SU-DHL-6 (cell line): ENCODE results near the gene ST6GALNAC4.

Source experiments
- H2AFZ ChIP-seq: fragments of 200-600 bp; sonication (generic); 2 replicates; pipeline ENCODE4 v1.6.1; 2014; ENCODE audit warnings: low read depth, mild to moderate bottlenecking, moderate library complexity, mixed read lengths, antibody characterized with exemption, low read length; ENCODE audit not compliant: severe bottlenecking
- H3F3A ChIP-seq: fragments of 200-600 bp; shearing (Covaris generic); 2 replicates; pipeline ENCODE4 v1.6.0; 2016; ENCODE audit warnings: antibody characterized with exemption, mild to moderate bottlenecking; ENCODE audit not compliant: insufficient read depth
- H3K27ac ChIP-seq: fragments of 200-600 bp; sonication (generic); 2 replicates; pipeline ENCODE4 v1.5.1; 2016; ENCODE audit warnings: low read depth, mild to moderate bottlenecking, low read length, moderate library complexity, mixed read lengths
- H3K27me3 ChIP-seq: fragments of 200-600 bp; sonication (generic), shearing (Covaris generic); 2 replicates; pipeline ENCODE4 v1.6.0; 2014; ENCODE audit warnings: mild to moderate bottlenecking, low read length
- H3K36me3 ChIP-seq: fragments of 200-600 bp; sonication (generic); 2 replicates; pipeline ENCODE4 v1.6.1; 2014; ENCODE audit warnings: mild to moderate bottlenecking, low read length, mixed read lengths
- H3K4me2 ChIP-seq: fragments of 300-600, 200-600 bp; shearing (Covaris generic), sonication (generic); 2 replicates; pipeline ENCODE4 v1.6.0; 2014; ENCODE audit warnings: low read length, low read depth, mild to moderate bottlenecking; ENCODE audit not compliant: poor library complexity, severe bottlenecking
- H3K4me3 ChIP-seq: fragments of 200-600 bp; sonication (generic); 2 replicates; pipeline ENCODE4 v1.5.1; 2014; ENCODE audit warnings: antibody characterized with exemption, low read length, mild to moderate bottlenecking, mixed read lengths; ENCODE audit not compliant: insufficient read depth, poor library complexity, severe bottlenecking
- H3K79me2 ChIP-seq: fragments of 200-600 bp; sonication (generic); 2 replicates; pipeline ENCODE4 v1.6.1; 2014; ENCODE audit warnings: mild to moderate bottlenecking, low read length, moderate library complexity; ENCODE audit not compliant: insufficient read depth
- H3K9ac ChIP-seq: fragments of 200-600 bp; sonication (generic); 2 replicates; pipeline ENCODE4 v1.7.0; 2014; ENCODE audit warnings: mild to moderate bottlenecking, low read length
- H3K9me2 ChIP-seq: fragments of 200-600 bp; sonication (generic); replicated peaks from 2 replicates; pipeline ENCODE4 v1.6.1; 2014; ENCODE audit warnings: low read length; ENCODE audit not compliant: insufficient read depth
- H3K9me3 ChIP-seq: fragments of 200-600 bp; sonication (generic); 2 replicates; pipeline ENCODE4 v1.6.1; 2014; ENCODE audit warnings: low read length, mixed read lengths; ENCODE audit not compliant: insufficient read depth
- H4K20me1 ChIP-seq: fragments of 200-600 bp; sonication (generic); 2 replicates; pipeline ENCODE4 v1.6.1; 2014; ENCODE audit warnings: low read depth, mild to moderate bottlenecking, antibody characterized with exemption, low read length, moderate library complexity, mixed read lengths
- CTCF ChIP-seq: fragments of 200-600 bp; sonication (generic); IDR thresholded peaks from one replicate; pipeline ENCODE4 v1.5.1; 2017; ENCODE audit warnings: antibody characterized with exemption, mild to moderate bottlenecking, low read length, moderate library complexity; ENCODE audit not compliant: insufficient read depth, poor library complexity, severe bottlenecking
- EZH2phosphoT487 ChIP-seq: fragments of 200-600 bp; sonication (generic), shearing (Covaris generic); conservative IDR thresholded peaks from 2 replicates; pipeline ENCODE4 v1.6.1; 2018; ENCODE audit warnings: mild to moderate bottlenecking, antibody characterized with exemption, low read length, moderate library complexity, mixed read lengths

ST6GALNAC4 gene

GRCh38 chr9:127949827-127950512 is 33.1 kb upstream of the ST6GALNAC4 start:
- Histone ChIP-seq H3K9me2 (no peaks in the 10 kb centered on the region), H4K20me1 (peaks cover 4% of the 10 kb centered on the region; the same call in 1 of the 2 replicates), H3K27ac (no peak overlapping the region), H3K4me2 (no peak overlapping the region), H3K27me3 (no peaks in the 10 kb centered on the region), H3F3A (no peaks in the 10 kb centered on the region), H3K9ac (no peak overlapping the region), H2AFZ (no peak overlapping the region), H3K36me3 (no peaks in the 10 kb centered on the region), H3K9me3 (no peaks in the 10 kb centered on the region), H3K79me2 (peaks cover 66% of the 10 kb centered on the region), H3K4me3 (no peak overlapping the region)
- TF ChIP-seq CTCF (no peak), EZH2phosphoT487 (no peak)

- Histone ChIP-seq H3K4me2 (no peak overlapping the region), H3K36me3 (peaks cover 5% of the 10 kb centered on the region; the same call in 1 of the 2 replicates), H3K4me3 (no peak overlapping the region), H3K9me3 (no peaks in the 10 kb centered on the region), H3K9me2 (no peaks in the 10 kb centered on the region), H2AFZ (no peak overlapping the region), H3K9ac (no peak overlapping the region), H3F3A (peaks cover 6% of the 10 kb centered on the region; the same call in 1 of the 2 replicates), H4K20me1 (peaks cover 4% of the 10 kb centered on the region; the same call in 1 of the 2 replicates), H3K27me3 (no peaks in the 10 kb centered on the region), H3K27ac (no peak overlapping the region), H3K79me2 (peaks cover 47% of the 10 kb centered on the region)
- TF ChIP-seq CTCF (no peak), EZH2phosphoT487 (no peak)
Observed at GRCh38 chr9:127947841-127948710, 31.2 kb upstream of the ST6GALNAC4 start.

- Histone ChIP-seq H3K4me3 (no peak overlapping the region), H3K27me3 (no peaks in the 10 kb centered on the region), H3K27ac (0 out of 2 replicates have a peak overlapping the region, but pooled peaks have one; percentile 26), H3K79me2 (peaks cover 33% of the 10 kb centered on the region), H3K9me3 (no peaks in the 10 kb centered on the region), H2AFZ (no peak overlapping the region), H4K20me1 (no peaks in the 10 kb centered on the region; the same call in 1 of the 2 replicates), H3K9me2 (no peaks in the 10 kb centered on the region), H3K36me3 (peaks cover 12% of the 10 kb centered on the region), H3F3A (peaks cover 8% of the 10 kb centered on the region; the same call in 1 of the 2 replicates), H3K4me2 (no peak overlapping the region), H3K9ac (no peak overlapping the region)
- TF ChIP-seq CTCF (no peak), EZH2phosphoT487 (no peak)
Observed at GRCh38 chr9:127946728-127947127, 29.9 kb upstream of the ST6GALNAC4 start.
